CD4-positive, alpha-beta memory T cell (primary cell): ENCODE measurements around the gene SWI5. TPM values are rescaled to one million over a fixed set of nuclear protein-coding genes. Genes with fewer than 3 reads are reported as not detected.

ENCODE experiments used
- CTCF ChIA-PET: fragments of 350-600 bp; sonication (Branson Sonifier 250); formaldehyde crosslinking; loops from one replicate; lab custom pipeline; 2021; ENCODE audit warnings: inconsistent platforms; ENCODE audit not compliant: partially characterized antibody; lab: Charles Lee
- POLR2A ChIA-PET: fragments of 350-600 bp; sonication (Branson Sonifier 250); formaldehyde crosslinking; loops from one replicate; lab custom pipeline; 2021; ENCODE audit not compliant: partially characterized antibody; lab: Charles Lee
- DNase-seq, 5 donors: peaks; one replicate each; pipeline versions ENCODE4 v3.0.0 to v3.0.0-alpha.2; 2020 to 2022; ENCODE audit warnings: mixed read lengths in 1 of 5
- H3K27ac ChIP-seq: one replicate; pipeline ENCODE4 v1.7.0; 2013; ENCODE audit warnings: low read depth, low read length
- H3K27me3 ChIP-seq: 2 replicates; pipeline ENCODE4 v1.7.0; 2013; ENCODE audit warnings: mild to moderate bottlenecking, low read length, moderate library complexity; ENCODE audit not compliant: insufficient read depth
- H3K36me3 ChIP-seq: 2 replicates; pipeline ENCODE4 v1.7.0; 2013; ENCODE audit warnings: mild to moderate bottlenecking, low read length, moderate library complexity; ENCODE audit not compliant: insufficient read depth
- H3K4me1 ChIP-seq: 2 replicates; pipeline ENCODE4 v1.7.0; 2013; ENCODE audit warnings: mild to moderate bottlenecking, low read length, moderate library complexity; ENCODE audit not compliant: insufficient read depth
- H3K4me3 ChIP-seq, 2 donors: one replicate each; pipeline ENCODE4 v1.7.0; 2013; ENCODE audit warnings: low read length in 2 of 2, mild to moderate bottlenecking in 1 of 2
- H3K9me3 ChIP-seq, 2 donors: one replicate each; pipeline ENCODE4 v1.7.0; 2013; ENCODE audit warnings: low read length in 2 of 2, control low read depth in 1 of 2; ENCODE audit not compliant: control insufficient read depth in 1 of 2
- H3K27ac Mint-ChIP-seq, 7 donors: one replicate each; pipeline ENCODE4 v1.8.0; 2020 to 2021; ENCODE audit warnings: mixed read lengths in 7 of 7, mild to moderate bottlenecking in 6 of 7, inconsistent platforms in 3 of 7, moderate library complexity in 3 of 7
- H3K27me3 Mint-ChIP-seq, 2 donors: one replicate each; pipeline ENCODE4 v1.8.0; 2020 to 2021; ENCODE audit warnings: mixed read lengths in 2 of 2
- H3K36me3 Mint-ChIP-seq, 2 donors: one replicate each; pipeline ENCODE4 v1.8.0; 2020 to 2021; ENCODE audit warnings: mixed read lengths in 2 of 2, inconsistent platforms in 1 of 2, mild to moderate bottlenecking in 1 of 2
- H3K4me1 Mint-ChIP-seq, 4 donors: one replicate each; pipeline ENCODE4 v1.8.0; 2020 to 2021; ENCODE audit warnings: mixed read lengths in 4 of 4, mild to moderate bottlenecking in 1 of 4
- H3K4me3 Mint-ChIP-seq, 8 donors: one replicate each; pipeline ENCODE4 v1.8.0; 2020 to 2021; ENCODE audit warnings: mixed read lengths in 8 of 8, mild to moderate bottlenecking in 7 of 8, moderate library complexity in 6 of 8, inconsistent platforms in 3 of 8
- H3K9me3 Mint-ChIP-seq, 8 donors: one replicate each; pipeline ENCODE4 v1.8.0; 2020 to 2021; ENCODE audit warnings: mixed read lengths in 8 of 8, mild to moderate bottlenecking in 5 of 8, inconsistent platforms in 3 of 8, moderate library complexity in 1 of 8
- intact Hi-C: fragments of 100-400 bp; cut with micrococcal nuclease; formaldehyde crosslinking; loops from one replicate; pipeline ENCODE4 v1.15.1; 2023
- polyA plus RNA-seq, 2 donors: library from polyadenylated mRNA; unstranded; fragments of 300-500 nt; fragmentation: Illumina TruSeq; gene quantifications; one replicate each; pipeline ENCODE4 v1.2.3, GENCODE V29; 2021
- total RNA-seq, 2 experiments: library from RNA; stranded (reverse); gene quantifications; one replicate each; pipeline ENCODE4 v1.2.3, GENCODE V29; 2021

The SWI5 gene
- total and polyA plus RNA-seq, 4 experiments from 2014 or later, result 11.5 to 30.7 (median 20.2) TPM

DNA sequence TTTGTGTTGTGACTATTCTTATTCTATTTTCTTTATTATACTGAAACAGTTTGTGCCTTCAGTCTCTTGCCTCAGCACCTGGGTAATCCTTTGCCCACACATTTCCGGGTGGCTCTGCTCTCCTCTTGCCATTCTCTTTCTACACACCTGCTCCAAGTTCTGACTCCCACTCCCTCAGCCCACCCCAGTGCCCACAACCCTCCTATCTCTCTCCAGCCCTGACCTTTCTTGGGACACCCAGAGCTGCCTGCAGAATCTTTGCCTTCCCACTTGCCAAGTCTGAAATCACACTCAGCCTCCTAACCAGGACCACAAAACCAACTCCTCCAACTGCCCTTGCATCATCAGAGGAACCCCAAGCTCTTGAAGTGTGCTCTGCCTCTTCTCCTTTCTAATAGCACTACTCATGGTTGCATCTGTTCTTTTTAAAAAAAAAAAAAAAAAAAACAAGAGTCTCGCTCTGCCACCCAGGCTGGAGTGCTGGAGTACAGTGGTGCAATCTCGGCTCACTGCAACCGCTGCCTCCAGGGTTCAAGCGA is 4.1 kb downstream of the SWI5 start:
- H3K9me3 ChIP-seq, result no peaks in the 10 kb centered on the region
- Mint-ChIP-seq H3K4me3 (no peak overlapping the region), H3K36me3 (peaks cover 3 to 20% of the 10 kb centered on the region in 2 donors), H3K9me3 (peaks cover 0 to 2% (median 0%) of the 10 kb centered on the region in 8 donors), H3K4me1 (peaks cover 14 to 28% (median 21%) of the 10 kb centered on the region in 4 donors), H3K27ac (peak overlapping the region in 1 of 7 donors; percentile 53), H3K27me3 (no peaks in the 10 kb centered on the region)
- H3K4me3 ChIP-seq, result no peak overlapping the region
- ChIA-PET CTCF (no interaction called here), POLR2A (no interaction called here)
- H3K36me3 ChIP-seq, result no peaks in the 10 kb centered on the region
- intact Hi-C loops, result no loop called here
- H3K4me1 ChIP-seq, result peaks cover 16% of the 10 kb centered on the region
- no peak overlapping the region for H3K27ac ChIP-seq
- H3K27me3 ChIP-seq, result no peaks in the 10 kb centered on the region
- DNase-seq, result no peak

GRCh38 chr9:128282500-128282899 is 6.4 kb downstream of the SWI5 start:
- Mint-ChIP-seq H3K4me1 (peaks cover 2 to 8% (median 8%) of the 10 kb centered on the region in 4 donors), H3K4me3 (no peak overlapping the region), H3K27ac (no peak overlapping the region), H3K9me3 (no peaks in the 10 kb centered on the region), H3K27me3 (no peaks in the 10 kb centered on the region), H3K36me3 (peaks cover 7 to 11% of the 10 kb centered on the region in 2 donors)
- CTCF ChIA-PET, result interaction anchor here (1.8 kb wide), 1 partner anchor 13 kb away, joined by 6 read pairs; no protein-coding TSS in a partner anchor
- POLR2A ChIA-PET, result no interaction called here
- Histone ChIP-seq H3K4me3 (no peak overlapping the region), H3K27ac (no peak overlapping the region), H3K36me3 (peaks cover 9% of the 10 kb centered on the region), H3K4me1 (peaks cover 2% of the 10 kb centered on the region), H3K9me3 (no peaks in the 10 kb centered on the region), H3K27me3 (no peaks in the 10 kb centered on the region)
- DNase-seq, result no peak
- intact Hi-C loops, result no loop called here

GRCh38 chr9:128285033-128285784 is 9.1 kb downstream of the SWI5 start:
- H3K9me3 Mint-ChIP-seq, result no peaks in the 10 kb centered on the region

DNA sequence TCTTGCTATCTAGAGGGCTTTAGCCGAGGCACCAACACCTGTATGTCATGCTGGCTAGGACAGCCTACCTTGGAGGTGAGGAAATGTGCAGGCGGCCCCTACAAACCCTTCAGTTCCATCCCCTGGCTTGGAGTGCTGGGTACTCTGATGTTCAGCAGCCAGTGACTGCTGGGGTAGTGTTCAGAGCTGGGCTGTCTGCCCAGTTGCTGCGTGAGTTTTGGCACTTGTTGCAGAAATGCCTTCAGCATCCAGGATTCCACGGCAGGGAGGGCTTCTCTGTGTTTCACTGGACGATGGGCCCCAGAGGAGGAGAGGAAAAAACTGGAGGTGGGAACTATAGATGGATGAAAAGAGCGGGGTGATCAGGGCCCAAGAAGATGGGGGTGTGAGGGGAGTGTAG is 10.4 kb downstream of the SWI5 start:
- H3K27ac Mint-ChIP-seq, result peak overlapping the region in 1 of 7 donors; percentile 41
- ChIA-PET POLR2A (no interaction called here), CTCF (interaction anchor here (1.1 kb wide), 1 partner anchor 10 kb away, joined by 5 read pairs; no protein-coding TSS in a partner anchor)
- DNase-seq, result no peak
- H3K27me3 Mint-ChIP-seq, result no peaks in the 10 kb centered on the region
- Histone ChIP-seq H3K36me3 (peaks cover 14% of the 10 kb centered on the region), H3K27ac (no peak overlapping the region), H3K27me3 (no peaks in the 10 kb centered on the region), H3K4me1 (no peaks in the 10 kb centered on the region), H3K4me3 (no peak overlapping the region), H3K9me3 (no peaks in the 10 kb centered on the region)
- no peaks in the 10 kb centered on the region for H3K9me3 Mint-ChIP-seq
- H3K4me1 Mint-ChIP-seq, result peaks cover 0 to 2% (median 0%) of the 10 kb centered on the region in 4 donors
- intact Hi-C loops, result no loop called here
- peaks cover 12 to 18% of the 10 kb centered on the region in 2 donors for H3K36me3 Mint-ChIP-seq
- no peak overlapping the region for H3K4me3 Mint-ChIP-seq

More at GRCh38 chr9:128285033-128285784, 9.1 kb downstream of the SWI5 start:
- no peaks in the 10 kb centered on the region for H3K27me3 ChIP-seq
- H3K9me3 ChIP-seq, result no peaks in the 10 kb centered on the region
- no peak overlapping the region for H3K4me3 ChIP-seq
- H3K36me3 ChIP-seq, result peaks cover 14% of the 10 kb centered on the region
- Mint-ChIP-seq H3K4me1 (peaks cover 0 to 4% (median 0%) of the 10 kb centered on the region in 4 donors), H3K27ac (no peak overlapping the region), H3K27me3 (no peaks in the 10 kb centered on the region), H3K36me3 (peaks cover 12 to 18% of the 10 kb centered on the region in 2 donors), H3K4me3 (no peak overlapping the region)
- POLR2A ChIA-PET, result no interaction called here
- CTCF ChIA-PET, result interaction anchor here (1.4 kb wide), 1 partner anchor 10 kb away, joined by 5 read pairs; no protein-coding TSS in a partner anchor
- no peaks in the 10 kb centered on the region for H3K4me1 ChIP-seq
- H3K27ac ChIP-seq, result no peak overlapping the region
- intact Hi-C loops, result no loop called here
- DNase-seq, result no peak

DNA sequence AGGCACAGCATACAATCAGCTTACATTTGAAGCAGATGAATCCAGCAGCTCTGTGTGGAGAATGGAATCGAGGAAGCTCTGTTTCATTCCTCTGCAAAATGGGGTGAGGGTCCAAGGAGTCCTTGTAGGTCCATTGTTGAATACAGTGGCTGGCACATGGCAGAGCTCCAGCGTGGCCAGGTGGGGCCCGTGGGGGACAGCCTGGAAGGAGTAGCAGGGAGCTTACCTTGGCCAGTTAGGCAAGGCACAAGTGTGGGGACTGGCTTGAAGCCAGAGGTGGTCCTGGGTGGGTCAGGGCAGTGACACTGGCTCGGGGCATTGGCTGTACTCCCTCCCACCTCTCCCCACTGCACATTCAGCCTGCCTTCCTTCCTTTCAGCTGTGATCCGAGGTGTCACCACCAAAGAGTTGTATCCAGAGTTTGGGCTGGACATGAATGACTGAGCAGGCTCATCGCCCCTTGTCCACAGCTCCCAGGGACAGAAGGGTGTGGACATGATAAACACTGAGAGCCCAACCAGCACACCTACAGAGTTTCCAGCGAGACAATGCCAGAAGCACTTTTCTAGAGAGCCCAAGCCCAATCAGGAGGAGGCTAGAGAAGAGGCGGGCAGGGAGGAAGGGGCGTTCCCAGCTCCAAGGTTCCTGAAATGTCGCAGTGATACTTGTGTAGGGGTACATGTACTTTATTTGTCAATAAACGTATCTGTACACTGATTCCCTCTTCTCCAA is 12.4 kb downstream of the SWI5 start:
- Mint-ChIP-seq H3K9me3 (no peaks in the 10 kb centered on the region), H3K4me1 (no peaks in the 10 kb centered on the region), H3K4me3 (no peak overlapping the region), H3K27ac (no peak overlapping the region), H3K27me3 (no peaks in the 10 kb centered on the region), H3K36me3 (peaks cover 12 to 18% of the 10 kb centered on the region in 2 donors)
- Histone ChIP-seq H3K4me1 (no peaks in the 10 kb centered on the region), H3K36me3 (peaks cover 14% of the 10 kb centered on the region), H3K4me3 (no peak overlapping the region), H3K27me3 (no peaks in the 10 kb centered on the region), H3K27ac (no peak overlapping the region), H3K9me3 (no peaks in the 10 kb centered on the region)
- CTCF ChIA-PET, result interaction anchor here (0.9 kb wide), 1 partner anchor 74 kb away, joined by 3 read pairs; no protein-coding TSS in a partner anchor
- POLR2A ChIA-PET, result no interaction called here
- intact Hi-C loops, result no loop called here
- no peak for DNase-seq

GRCh38 chr9:128292009-128292408 is 15.9 kb downstream of the SWI5 start:
- no peak overlapping the region for H3K27ac ChIP-seq
- H3K27ac Mint-ChIP-seq, result no peak overlapping the region
- ChIA-PET CTCF (interaction anchor here (0.6 to 1.9 kb wide), 4 partner anchors 18 to 128 kb away, joined by 3 to 9 read pairs (median 3); no protein-coding TSS in a partner anchor), POLR2A (no interaction called here)
- no peaks in the 10 kb centered on the region for H3K27me3 Mint-ChIP-seq
- no peak overlapping the region for H3K4me3 ChIP-seq
- H3K9me3 ChIP-seq, result no peaks in the 10 kb centered on the region
- H3K4me1 ChIP-seq, result no peaks in the 10 kb centered on the region
- H3K36me3 Mint-ChIP-seq, result peaks cover 5 to 14% of the 10 kb centered on the region in 2 donors
- H3K4me1 Mint-ChIP-seq, result peaks cover 2 to 5% (median 4%) of the 10 kb centered on the region in 4 donors
- peaks cover 5% of the 10 kb centered on the region for H3K36me3 ChIP-seq
- H3K9me3 Mint-ChIP-seq, result no peaks in the 10 kb centered on the region
- no peak for DNase-seq
- H3K27me3 ChIP-seq, result no peaks in the 10 kb centered on the region
- H3K4me3 Mint-ChIP-seq, result no peak overlapping the region
- intact Hi-C loops, result no loop called here

- DNase-seq, result no peak
- H3K27me3 Mint-ChIP-seq, result no peaks in the 10 kb centered on the region
- no peak overlapping the region for H3K27ac ChIP-seq
- H3K4me1 ChIP-seq, result no peaks in the 10 kb centered on the region
- H3K4me1 Mint-ChIP-seq, result peaks cover 2 to 5% (median 4%) of the 10 kb centered on the region in 4 donors
- no peaks in the 10 kb centered on the region for H3K9me3 ChIP-seq
- no peak overlapping the region for H3K4me3 ChIP-seq
- no peak overlapping the region for H3K4me3 Mint-ChIP-seq
- ChIA-PET POLR2A (no interaction called here), CTCF (interaction anchor here (1.1 to 1.9 kb wide), 2 partner anchors 48 to 127 kb away, joined by 3 to 9 read pairs; no protein-coding TSS in a partner anchor)
- intact Hi-C loops, result no loop called here
- H3K36me3 Mint-ChIP-seq, result peaks cover under 1 to 10% of the 10 kb centered on the region in 2 donors
- no peak overlapping the region for H3K27ac Mint-ChIP-seq
- H3K9me3 Mint-ChIP-seq, result no peaks in the 10 kb centered on the region
- peaks cover 5% of the 10 kb centered on the region for H3K36me3 ChIP-seq
- no peaks in the 10 kb centered on the region for H3K27me3 ChIP-seq
Observed at GRCh38 chr9:128293091-128293490, 17.0 kb downstream of the SWI5 start.
